Fibroblast of villous mesenchyme (primary cell): ENCODE data around the gene NHERF1. TPM values are rescaled to one million over a fixed set of nuclear protein-coding genes. Genes with fewer than 3 reads are reported as not detected.

Experiments used
- DNase-seq: peaks from one replicate; pipeline ENCODE4 v3.0.0-alpha.2; 2010; ENCODE audit warnings: low read depth
- H3K4me3 ChIP-seq: 2 replicates; pipeline ENCODE4 v1.5.1; 2011; ENCODE audit warnings: low read depth, mild to moderate bottlenecking, low read length
- total RNA-seq: library from RNA; depleted of rRNA; stranded (reverse); fragments of >200 nt; gene quantifications from 2 replicates; pipeline ENCODE4 v1.2.3, GENCODE V29; 2012
- TF ChIP-seq, protein P1 (sequence below): IDR thresholded peaks from 2 replicates; pipeline ENCODE4 v1.5.1; 2012; ENCODE audit warnings: low read depth, mild to moderate bottlenecking, low read length; ENCODE audit not compliant: insufficient read depth

NHERF1 gene
- total RNA-seq, 1 donor: 20.7 TPM

GRCh38 chr17:74770498-74771318, 22.3 kb downstream of the NHERF1 start:
- no peak overlapping the region for H3K4me3 ChIP-seq
- DNase-seq: no peak
- TF ChIP-seq, protein P1, sequence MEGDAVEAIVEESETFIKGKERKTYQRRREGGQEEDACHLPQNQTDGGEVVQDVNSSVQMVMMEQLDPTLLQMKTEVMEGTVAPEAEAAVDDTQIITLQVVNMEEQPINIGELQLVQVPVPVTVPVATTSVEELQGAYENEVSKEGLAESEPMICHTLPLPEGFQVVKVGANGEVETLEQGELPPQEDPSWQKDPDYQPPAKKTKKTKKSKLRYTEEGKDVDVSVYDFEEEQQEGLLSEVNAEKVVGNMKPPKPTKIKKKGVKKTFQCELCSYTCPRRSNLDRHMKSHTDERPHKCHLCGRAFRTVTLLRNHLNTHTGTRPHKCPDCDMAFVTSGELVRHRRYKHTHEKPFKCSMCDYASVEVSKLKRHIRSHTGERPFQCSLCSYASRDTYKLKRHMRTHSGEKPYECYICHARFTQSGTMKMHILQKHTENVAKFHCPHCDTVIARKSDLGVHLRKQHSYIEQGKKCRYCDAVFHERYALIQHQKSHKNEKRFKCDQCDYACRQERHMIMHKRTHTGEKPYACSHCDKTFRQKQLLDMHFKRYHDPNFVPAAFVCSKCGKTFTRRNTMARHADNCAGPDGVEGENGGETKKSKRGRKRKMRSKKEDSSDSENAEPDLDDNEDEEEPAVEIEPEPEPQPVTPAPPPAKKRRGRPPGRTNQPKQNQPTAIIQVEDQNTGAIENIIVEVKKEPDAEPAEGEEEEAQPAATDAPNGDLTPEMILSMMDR: peak; percentile 83

DNA sequence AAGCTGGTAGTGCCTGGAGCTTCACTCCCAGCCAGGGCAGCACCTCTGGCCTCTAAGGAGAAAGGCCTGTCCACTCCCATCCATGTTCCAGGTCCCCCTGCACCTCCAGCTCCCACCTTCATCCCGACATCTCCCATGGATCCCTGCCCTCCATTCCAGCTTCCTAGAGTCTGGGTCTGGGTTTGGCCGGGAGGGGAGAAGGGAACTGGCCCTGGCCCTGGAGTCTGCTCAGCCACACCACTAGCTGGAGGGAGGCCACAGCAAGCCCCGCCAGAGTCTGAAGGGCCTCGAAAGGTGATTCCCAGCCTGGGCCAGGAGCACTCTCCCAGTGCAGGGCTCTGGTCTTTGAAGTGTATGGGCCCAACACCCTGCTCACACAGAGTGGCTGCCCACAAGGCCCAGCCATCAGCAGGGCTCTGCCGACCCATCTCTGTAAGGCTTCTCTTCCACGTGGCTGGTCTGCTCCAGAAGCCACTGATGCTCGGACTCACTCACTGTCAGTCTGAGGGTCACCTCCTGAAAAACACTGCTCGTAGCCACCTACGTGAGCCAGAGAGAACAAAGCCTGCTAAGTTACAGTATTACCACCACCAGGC, 23.0 kb downstream of the NHERF1 start:
- TF ChIP-seq, protein P1: no peak

DNA sequence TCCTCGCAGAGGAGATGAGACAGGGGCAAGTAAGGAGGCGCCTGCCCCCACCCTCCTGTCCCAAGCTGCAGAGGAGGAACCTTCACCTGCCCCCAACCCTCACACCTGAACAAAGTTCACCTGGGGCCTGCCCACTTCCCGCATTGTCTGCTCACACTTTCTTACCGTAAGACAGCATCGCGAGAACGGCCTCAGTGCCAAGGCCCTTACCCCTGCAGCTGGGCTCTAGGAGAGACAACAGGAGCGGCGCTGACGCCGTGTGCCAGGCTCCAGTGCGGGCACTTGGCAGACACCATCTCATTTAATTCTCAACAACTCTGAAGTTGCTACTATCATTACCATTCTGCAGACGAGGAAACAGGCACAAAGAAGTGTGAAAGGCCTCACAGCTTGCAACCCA, 23.6 kb downstream of the NHERF1 start:
- H3K4me3 ChIP-seq: no peak overlapping the region

More for the DNA sequence above, 23.0 kb downstream of the NHERF1 start:
- DNase-seq: no peak
- no peak overlapping the region for H3K4me3 ChIP-seq

DNA sequence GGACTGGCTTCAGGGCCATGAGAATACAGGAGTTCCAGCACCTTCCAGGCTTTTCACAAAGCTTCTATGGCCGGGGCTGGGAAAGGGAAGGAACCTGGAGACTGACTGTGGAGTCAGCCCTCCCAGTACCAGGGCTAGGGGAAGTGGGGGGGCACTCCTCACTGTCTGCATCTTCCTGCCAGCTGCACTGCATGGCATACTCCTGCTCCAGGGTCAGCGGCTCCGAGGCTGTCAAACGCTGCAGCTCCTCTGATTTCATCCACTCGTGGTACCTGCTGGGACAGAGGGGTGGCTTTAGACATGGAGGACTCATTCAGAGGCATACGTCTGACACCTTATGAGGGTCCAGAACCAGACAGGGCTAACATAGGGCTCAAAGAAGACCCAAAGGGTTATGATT, 25.0 kb downstream of the NHERF1 start:
- no peak for DNase-seq
- H3K4me3 ChIP-seq: no peak overlapping the region
- TF ChIP-seq, protein P1: no peak

More for the DNA sequence above, 23.6 kb downstream of the NHERF1 start:
- no peak for DNase-seq
- TF ChIP-seq, protein P1: no peak

DNA sequence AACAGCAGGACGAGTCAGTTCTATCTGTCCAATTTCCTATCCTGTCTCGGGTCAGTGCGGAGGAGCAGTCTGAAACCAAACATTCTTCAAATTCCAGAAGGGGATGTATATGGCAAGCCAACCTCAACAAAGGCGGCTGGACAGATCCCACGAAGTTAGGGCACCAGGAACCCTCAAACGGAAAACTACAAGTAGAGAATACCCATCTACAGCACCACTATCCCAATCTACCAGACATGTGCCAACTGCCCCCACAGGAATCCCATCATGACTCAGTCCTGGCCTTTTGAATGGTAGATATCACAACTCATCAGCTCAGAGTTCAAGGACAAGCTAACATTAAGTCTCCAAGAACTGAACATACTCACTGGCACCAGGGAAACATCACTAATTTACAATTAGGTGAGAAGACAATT, 25.5 kb downstream of the NHERF1 start:
- peak; percentile 73 for DNase-seq
- no peak overlapping the region for H3K4me3 ChIP-seq
- TF ChIP-seq, protein P1: no peak

- TF ChIP-seq, protein P1: no peak
- H3K4me3 ChIP-seq: peak overlapping the region; percentile 71
- no peak for DNase-seq
These were observed 27.1 kb downstream of the NHERF1 start for GRCh38 chr17:74775409-74776043.
